Measurements from ENCODE around the gene ACTN4. TPM values are rescaled to one million over a fixed set of nuclear protein-coding genes. Genes with fewer than 3 reads are reported as not detected.

Gene ACTN4
- total and polyA plus RNA-seq, 2 donors (not counting 1 experiment from before 2014, with no cell fraction given): 108 to 164 TPM

DNA sequence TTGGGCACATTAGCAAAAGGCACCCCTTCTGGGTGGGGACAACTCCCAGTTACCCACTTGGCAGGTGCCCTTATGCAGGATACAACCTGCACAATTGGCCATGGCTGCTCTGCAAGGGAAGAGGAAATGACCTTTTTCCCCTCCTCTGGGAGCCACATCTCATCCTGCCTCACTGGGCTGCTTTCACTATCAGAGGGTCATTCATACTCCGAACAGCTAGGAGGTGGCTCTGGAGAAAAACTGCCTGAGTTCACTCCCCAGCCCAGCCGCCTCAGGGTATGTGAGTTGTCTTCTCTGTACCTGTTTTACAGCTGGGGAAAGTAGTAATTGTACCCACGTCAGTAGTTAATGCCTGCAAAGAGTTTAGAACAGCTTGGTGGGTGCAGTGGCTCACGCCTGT, 7.1 kb upstream of the ACTN4 start:
- Mint-ChIP-seq H3K9me3 (ENCODE audit: insufficient read depth) (no peaks in the 10 kb centered on the region), H3K4me1 (peaks cover 19% of the 10 kb centered on the region), H3K27ac (no peak overlapping the region), H3K4me3 (no peak overlapping the region), H3K27me3 (no peaks in the 10 kb centered on the region)
- H3K9me3 ChIP-seq (ENCODE audit: control extremely low read depth in 1 of 3, control insufficient read depth in 2 of 3, insufficient read depth in 1 of 3, low read length in 2 of 3): no peaks in the 10 kb centered on the region
- H4K20me1 ChIP-seq (ENCODE audit: control insufficient read depth, insufficient read depth, low read length, poor library complexity, severe bottlenecking): peaks cover 5% of the 10 kb centered on the region
- H2AFZ ChIP-seq (ENCODE audit: insufficient read depth, low read depth, low read length, poor library complexity, severe bottlenecking): no peak overlapping the region
- H3K4me2 ChIP-seq (replicated peaks; ENCODE audit: low read depth, low read length, poor library complexity, severe bottlenecking): no peak overlapping the region
- H3K36me3 ChIP-seq (replicated peaks in 1 of 2; ENCODE audit: control extremely low read depth in 1 of 2, control insufficient read depth in 1 of 2, extremely low read depth in 1 of 2, insufficient read depth in 2 of 2, low read length in 1 of 2): peaks cover 0 to 12% of the 10 kb centered on the region in 2 experiments
- DNase-seq (no peak), ATAC-seq (ENCODE audit: low read depth) (no peak)
- intact Hi-C loops (cut with micrococcal nuclease): loop anchor here (10.0 kb wide), 1 partner anchor 94 kb away; no protein-coding TSS in a partner anchor
- H3K27ac ChIP-seq (ENCODE audit: low read length in 2 of 2): no peak overlapping the region
- ChIA-PET CTCF (interaction anchor here (0.9 to 2.6 kb wide), 3 partner anchors 27 to 289 kb away, joined by 3 to 14 read pairs (median 5); partner anchors contain the start of genes MRPS12 and SARS2), POLR2A (no interaction called here)
- no peaks in the 10 kb centered on the region for H3K79me2 ChIP-seq (ENCODE audit: control insufficient read depth, insufficient read depth, low read length)
- no peak overlapping the region for H3K9ac ChIP-seq (ENCODE audit: low read length)
- H3K4me3 ChIP-seq (ENCODE audit: control extremely low read depth in 1 of 5, extremely low read depth in 1 of 5, insufficient read depth in 1 of 5, low read depth in 2 of 5, low read length in 4 of 5): no peak overlapping the region
- no peak for TF ChIP-seq EZH2 (IDR thresholded peaks at IDR 0.05; ENCODE audit: borderline replicate concordance, insufficient read depth, low read depth, low read length, poor library complexity, severe bottlenecking)
- TF ChIP-seq CTCF (IDR thresholded peaks at IDR 0.05): no peak
- WGBS (ENCODE audit: insufficient coverage): 100% methylated on average over 1 of the region's 4 CpGs
- H3K4me1 ChIP-seq (ENCODE audit: control insufficient read depth in 2 of 2, insufficient read depth in 2 of 2, low read length in 2 of 2): peaks cover 14 to 22% of the 10 kb centered on the region in 2 donors
- no peaks in the 10 kb centered on the region for H3K27me3 ChIP-seq (replicated peaks in 1 of 4; ENCODE audit: control extremely low read depth in 1 of 4, control insufficient read depth in 3 of 4, insufficient read depth in 4 of 4, low read length in 3 of 4)

GRCh38 chr19:38642176-38642575, 5.3 kb upstream of the ACTN4 start:
- ATAC-seq (ENCODE audit: low read depth): no peak
- 96% methylated on average over 6 of the region's 9 CpGs for WGBS (ENCODE audit: insufficient coverage)
- H3K9ac ChIP-seq (ENCODE audit: low read length): no peak overlapping the region

More at GRCh38 chr19:38642176-38642575, 5.3 kb upstream of the ACTN4 start:
- Histone ChIP-seq H3K27me3 (replicated peaks in 1 of 4; ENCODE audit: control extremely low read depth in 1 of 4, control insufficient read depth in 3 of 4, insufficient read depth in 4 of 4, low read length in 3 of 4) (no peaks in the 10 kb centered on the region), H3K4me2 (replicated peaks; ENCODE audit: low read depth, low read length, poor library complexity, severe bottlenecking) (no peak overlapping the region), H3K79me2 (ENCODE audit: control insufficient read depth, insufficient read depth, low read length) (no peaks in the 10 kb centered on the region), H3K27ac (ENCODE audit: low read length in 2 of 2) (no peak overlapping the region), H4K20me1 (ENCODE audit: control insufficient read depth, insufficient read depth, low read length, poor library complexity, severe bottlenecking) (peaks cover 2% of the 10 kb centered on the region), H3K9me3 (ENCODE audit: control extremely low read depth in 1 of 3, control insufficient read depth in 2 of 3, insufficient read depth in 1 of 3, low read length in 2 of 3) (no peaks in the 10 kb centered on the region), H2AFZ (ENCODE audit: insufficient read depth, low read depth, low read length, poor library complexity, severe bottlenecking) (no peak overlapping the region), H3K4me1 (ENCODE audit: control insufficient read depth in 2 of 2, insufficient read depth in 2 of 2, low read length in 2 of 2) (peaks cover 1 to 11% of the 10 kb centered on the region in 2 donors), H3K36me3 (replicated peaks in 1 of 2; ENCODE audit: control extremely low read depth in 1 of 2, control insufficient read depth in 1 of 2, extremely low read depth in 1 of 2, insufficient read depth in 2 of 2, low read length in 1 of 2) (no peaks in the 10 kb centered on the region), H3K4me3 (ENCODE audit: control extremely low read depth in 1 of 5, extremely low read depth in 1 of 5, insufficient read depth in 1 of 5, low read depth in 2 of 5, low read length in 4 of 5) (no peak overlapping the region)
- no peaks in the 10 kb centered on the region for H3K9me3 Mint-ChIP-seq (ENCODE audit: insufficient read depth)
- no peak for DNase-seq
- H3K27me3 Mint-ChIP-seq: no peaks in the 10 kb centered on the region
- intact Hi-C loops (cut with micrococcal nuclease): loop anchor here (10.0 kb wide), 1 partner anchor 93 kb away; no protein-coding TSS in a partner anchor
- CTCF ChIA-PET: interaction anchor here (2.2 kb wide), 1 partner anchor 20 kb away, joined by 6 read pairs; no protein-coding TSS in a partner anchor
- POLR2A ChIA-PET: no interaction called here
- H3K4me1 Mint-ChIP-seq: peaks cover 8% of the 10 kb centered on the region
- no peak overlapping the region for H3K4me3 Mint-ChIP-seq
- no peak overlapping the region for H3K27ac Mint-ChIP-seq
- TF ChIP-seq EZH2 (IDR thresholded peaks at IDR 0.05; ENCODE audit: borderline replicate concordance, insufficient read depth, low read depth, low read length, poor library complexity, severe bottlenecking) (no peak), CTCF (IDR thresholded peaks at IDR 0.05) (no peak)

Data from B cell (primary cell).